Psoas muscle (tissue), 8 donors: ENCODE data around the gene ABCA6. TPM values are rescaled to one million over a fixed set of nuclear protein-coding genes. Genes with fewer than 3 reads are reported as not detected.
A peak's percentile ranks its signal among the peaks of the same experiment; 100 is the strongest.

Source experiments
- ATAC-seq, 4 donors: fragments of 200-7000 bp; cut with Tn5 transposase; one replicate each; pipeline ENCODE4 v1.9.1; 2020; ENCODE audit warnings: moderate library complexity in 3 of 4, mild to moderate bottlenecking in 2 of 4
- DNase-seq, 2 donors: peaks; one replicate each; pipeline ENCODE4 v3.0.0-alpha.2; 2020
- H3K27ac ChIP-seq: fragments of 200-600 bp; one replicate; pipeline ENCODE4 v1.8.0; 2022
- H3K27me3 ChIP-seq, 3 donors: fragments of 200-600 bp in 1 of 3; one replicate each; pipeline versions ENCODE4 v1.6.1 to v1.8.0; 2013 to 2022; ENCODE audit warnings: low read length in 2 of 3, mild to moderate bottlenecking in 2 of 3, moderate library complexity in 1 of 3; ENCODE audit not compliant: insufficient read depth in 3 of 3
- H3K36me3 ChIP-seq, 2 donors: fragments of 200-600 bp in 1 of 2; one replicate each; pipeline versions ENCODE4 v1.6.1 to v1.8.0; 2013 to 2022; ENCODE audit warnings: low read depth in 1 of 2, mild to moderate bottlenecking in 1 of 2, moderate library complexity in 1 of 2; ENCODE audit not compliant: insufficient read depth in 1 of 2
- H3K4me1 ChIP-seq: fragments of 200-600 bp; one replicate; pipeline ENCODE4 v1.8.0; 2022
- H3K4me3 ChIP-seq: fragments of 200-600 bp; one replicate; pipeline ENCODE4 v1.8.0; 2022; ENCODE audit warnings: mild to moderate bottlenecking
- H3K9me3 ChIP-seq: fragments of 200-600 bp; one replicate; pipeline ENCODE4 v1.8.0; 2022
- WGBS, 3 donors: extraction: QIAGEN DNeasy Blood & Tissue Kit; methylation state at CpG; one replicate each; pipeline versions ENCODE4 v1.1.6 to v1.1.7; 2013; 5-methylcytosine and 5-hydroxymethylcytosine counted together
- intact Hi-C, 2 donors: fragments of 100-400 bp; cut with DNase I; formaldehyde crosslinking; loops; one replicate each; pipeline versions ENCODE4 v1.11.0 to v1.14.2; 2022
- long read RNA-seq, 2 donors: library from polyadenylated mRNA; unstranded; transcript quantifications; one replicate each; pipeline ENCODE4 v2.0.0, GENCODE V29; 2021
- polyA plus RNA-seq, 3 donors: library from polyadenylated mRNA; stranded (reverse); fragments of 200-250 nt; gene quantifications; one replicate each; pipeline ENCODE4 v1.2.3, GENCODE V29; 2013
- total RNA-seq, 4 donors: library from RNA; stranded (reverse); fragmentation: NEBNext Ultra II Directional in 2 of 4; extraction: Animal tissue kit (Norgen Biotek cat#: 25700) in 2 of 4; gene quantifications; one replicate each; pipeline versions ENCODE4 v1.2.1 to v1.2.4, GENCODE V29; 2021 to 2023
- TF ChIP-seq, protein P1 (sequence below): fragments of 200-600 bp; IDR thresholded peaks from one replicate; pipeline ENCODE4 v1.8.0; 2022; ENCODE audit warnings: antibody characterized with exemption
- donor health status: healthy with polysubstance abuse.
- donor health status: DM: no; HTN: no; CAD: no; lungs with moderate emphysema.
- donor health status: Bipolar disorder and iron deficiency.
- donor health status: healthy.
- donor health status: DM: yes; HTN: yes; CAD: no.
- donor health status: DM: no; HTN: no; CAD: no.
- donor health status: DM: no; HTN: no; CAD: no.
- donor health status: DM: yes; HTN: yes; CAD: no.

ABCA6 gene, protein sequence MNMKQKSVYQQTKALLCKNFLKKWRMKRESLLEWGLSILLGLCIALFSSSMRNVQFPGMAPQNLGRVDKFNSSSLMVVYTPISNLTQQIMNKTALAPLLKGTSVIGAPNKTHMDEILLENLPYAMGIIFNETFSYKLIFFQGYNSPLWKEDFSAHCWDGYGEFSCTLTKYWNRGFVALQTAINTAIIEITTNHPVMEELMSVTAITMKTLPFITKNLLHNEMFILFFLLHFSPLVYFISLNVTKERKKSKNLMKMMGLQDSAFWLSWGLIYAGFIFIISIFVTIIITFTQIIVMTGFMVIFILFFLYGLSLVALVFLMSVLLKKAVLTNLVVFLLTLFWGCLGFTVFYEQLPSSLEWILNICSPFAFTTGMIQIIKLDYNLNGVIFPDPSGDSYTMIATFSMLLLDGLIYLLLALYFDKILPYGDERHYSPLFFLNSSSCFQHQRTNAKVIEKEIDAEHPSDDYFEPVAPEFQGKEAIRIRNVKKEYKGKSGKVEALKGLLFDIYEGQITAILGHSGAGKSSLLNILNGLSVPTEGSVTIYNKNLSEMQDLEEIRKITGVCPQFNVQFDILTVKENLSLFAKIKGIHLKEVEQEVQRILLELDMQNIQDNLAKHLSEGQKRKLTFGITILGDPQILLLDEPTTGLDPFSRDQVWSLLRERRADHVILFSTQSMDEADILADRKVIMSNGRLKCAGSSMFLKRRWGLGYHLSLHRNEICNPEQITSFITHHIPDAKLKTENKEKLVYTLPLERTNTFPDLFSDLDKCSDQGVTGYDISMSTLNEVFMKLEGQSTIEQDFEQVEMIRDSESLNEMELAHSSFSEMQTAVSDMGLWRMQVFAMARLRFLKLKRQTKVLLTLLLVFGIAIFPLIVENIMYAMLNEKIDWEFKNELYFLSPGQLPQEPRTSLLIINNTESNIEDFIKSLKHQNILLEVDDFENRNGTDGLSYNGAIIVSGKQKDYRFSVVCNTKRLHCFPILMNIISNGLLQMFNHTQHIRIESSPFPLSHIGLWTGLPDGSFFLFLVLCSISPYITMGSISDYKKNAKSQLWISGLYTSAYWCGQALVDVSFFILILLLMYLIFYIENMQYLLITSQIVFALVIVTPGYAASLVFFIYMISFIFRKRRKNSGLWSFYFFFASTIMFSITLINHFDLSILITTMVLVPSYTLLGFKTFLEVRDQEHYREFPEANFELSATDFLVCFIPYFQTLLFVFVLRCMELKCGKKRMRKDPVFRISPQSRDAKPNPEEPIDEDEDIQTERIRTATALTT (N-terminal part only)
- total RNA-seq = 10 to 100 TPM in 2 of 4 donors, 1 to 10 TPM in 2; 6.8 to 21.2 (median 10.3) TPM
- 1 to 10 TPM; 2.7 to 4.2 (median 3.1) TPM for polyA plus RNA-seq
- long read RNA-seq, donor 1 = 0 reads
- long read RNA-seq, donor 2, partial matches to known transcripts = 2 of 2 reads
- long read RNA-seq, donor 2, other reads (novel, unspliced or antisense) = 0 of 2 reads

DNA sequence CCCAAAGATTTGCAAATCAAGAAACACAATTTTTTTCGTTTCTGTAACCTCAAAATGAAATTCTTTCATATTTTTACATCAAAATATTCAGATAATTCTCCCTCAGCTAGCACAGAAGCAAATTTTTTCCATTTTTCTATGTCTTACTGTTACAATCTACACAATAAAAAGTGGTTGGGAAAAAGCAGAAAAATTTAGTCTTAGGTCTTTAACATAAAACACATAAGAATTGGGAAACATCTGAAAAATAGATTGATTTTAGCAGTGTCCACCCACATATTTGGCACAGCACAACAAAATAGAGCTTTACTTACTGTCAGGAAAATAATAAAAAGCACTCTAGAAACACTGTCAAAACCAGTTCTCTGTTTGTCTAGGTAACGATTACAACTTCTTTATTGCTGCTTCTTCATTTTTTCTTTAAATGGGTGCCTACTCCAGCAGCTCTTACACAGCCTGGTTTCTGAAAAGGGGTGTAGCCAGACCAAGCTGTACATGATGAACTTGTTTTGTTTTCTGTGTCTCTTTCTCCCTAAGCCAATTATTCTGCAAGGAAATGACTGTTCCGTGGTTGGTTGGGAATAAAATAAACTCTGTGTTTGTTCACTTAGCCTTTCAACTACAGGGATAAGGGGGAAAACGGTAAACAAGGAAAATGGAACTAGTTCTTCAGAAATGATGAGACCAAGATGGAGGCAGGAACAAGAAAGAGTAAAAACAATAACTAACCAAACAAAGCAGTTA lies at the start of gene ABCA6:
Gene ABCA6, minus strand, starts transcription at position 465 of the 744 bp plus-strand sequence. CDS start 1,192 bp downstream, outside the sequence.
- ATAC-seq = peak in 3 of 4 donors; percentile 43 to 79 (median 58)
- intact Hi-C loops = no loop called here
- Histone ChIP-seq H3K4me3 (peak within 1 kb of the TSS; percentile 49), H3K9me3 (no peaks in the 10 kb centered on the region), H3K27me3 (no peaks in the 10 kb centered on the region), H3K36me3 (peaks cover 0 to 20% of the 10 kb centered on the region in 2 donors), H3K4me1 (peaks cover 5% of the 10 kb centered on the region), H3K27ac (peak within 1 kb of the TSS; percentile 62)
- TF ChIP-seq, protein P1, sequence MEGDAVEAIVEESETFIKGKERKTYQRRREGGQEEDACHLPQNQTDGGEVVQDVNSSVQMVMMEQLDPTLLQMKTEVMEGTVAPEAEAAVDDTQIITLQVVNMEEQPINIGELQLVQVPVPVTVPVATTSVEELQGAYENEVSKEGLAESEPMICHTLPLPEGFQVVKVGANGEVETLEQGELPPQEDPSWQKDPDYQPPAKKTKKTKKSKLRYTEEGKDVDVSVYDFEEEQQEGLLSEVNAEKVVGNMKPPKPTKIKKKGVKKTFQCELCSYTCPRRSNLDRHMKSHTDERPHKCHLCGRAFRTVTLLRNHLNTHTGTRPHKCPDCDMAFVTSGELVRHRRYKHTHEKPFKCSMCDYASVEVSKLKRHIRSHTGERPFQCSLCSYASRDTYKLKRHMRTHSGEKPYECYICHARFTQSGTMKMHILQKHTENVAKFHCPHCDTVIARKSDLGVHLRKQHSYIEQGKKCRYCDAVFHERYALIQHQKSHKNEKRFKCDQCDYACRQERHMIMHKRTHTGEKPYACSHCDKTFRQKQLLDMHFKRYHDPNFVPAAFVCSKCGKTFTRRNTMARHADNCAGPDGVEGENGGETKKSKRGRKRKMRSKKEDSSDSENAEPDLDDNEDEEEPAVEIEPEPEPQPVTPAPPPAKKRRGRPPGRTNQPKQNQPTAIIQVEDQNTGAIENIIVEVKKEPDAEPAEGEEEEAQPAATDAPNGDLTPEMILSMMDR = no peak
- WGBS, 3 donors = 32 to 57% (median 35%) methylated on average over 4 of the region's 4 CpGs
- DNase-seq = no peak

DNA sequence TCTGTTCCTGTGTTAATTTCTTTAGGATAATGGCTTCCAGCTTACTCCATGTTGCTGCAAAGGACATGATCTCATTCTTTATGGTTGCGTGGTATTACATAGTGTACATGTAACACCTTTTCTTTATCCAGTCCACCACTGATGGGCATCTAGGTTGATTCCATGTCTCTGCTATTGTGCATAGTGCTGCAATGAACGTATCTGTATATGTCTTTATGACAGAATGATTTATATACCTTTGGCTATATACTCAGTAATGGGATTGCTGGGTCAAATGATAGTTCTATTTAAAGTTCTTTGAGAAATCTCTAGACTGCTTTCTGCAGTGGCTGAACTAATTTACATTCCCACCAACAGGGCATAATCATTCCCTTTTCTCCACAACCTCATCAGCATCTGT lies 47.1 kb upstream of the ABCA6 start:
- WGBS, 3 donors = 71 to 94% (median 73%) methylated on average over 2 of the region's 2 CpGs
- DNase-seq (no peak), ATAC-seq (no peak)
- no peak overlapping the region for H3K27ac ChIP-seq
- H3K9me3 ChIP-seq = no peaks in the 10 kb centered on the region
- no peak overlapping the region for H3K4me3 ChIP-seq
- intact Hi-C loops = no loop called here
- TF ChIP-seq, protein P1 = no peak
- H3K36me3 ChIP-seq = peaks cover 0 to 100% of the 10 kb centered on the region in 2 donors
- H3K27me3 ChIP-seq = no peaks in the 10 kb centered on the region
- no peaks in the 10 kb centered on the region for H3K4me1 ChIP-seq

DNA sequence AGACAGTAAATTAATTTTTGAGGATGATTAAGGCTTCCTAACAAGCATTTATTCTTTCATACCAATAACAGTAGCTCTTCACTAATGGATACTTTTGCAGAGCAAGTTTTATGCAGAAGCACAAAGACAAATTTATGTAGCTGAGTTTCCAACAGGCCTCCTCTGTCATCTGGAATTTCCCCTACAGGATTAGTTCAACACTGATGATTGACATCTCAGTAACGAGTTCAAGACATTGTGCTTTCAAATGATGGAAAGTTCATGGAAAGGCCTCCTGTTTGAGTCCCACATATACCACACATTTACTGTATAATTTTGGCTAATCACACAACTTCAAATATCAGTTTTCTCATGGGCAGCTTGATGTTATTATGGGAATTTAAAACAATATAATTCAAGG lies 46.4 kb upstream of the ABCA6 start:
- DNase-seq (no peak), ATAC-seq (no peak)
- intact Hi-C loops = no loop called here
- Histone ChIP-seq H3K27me3 (no peaks in the 10 kb centered on the region), H3K4me1 (no peaks in the 10 kb centered on the region), H3K9me3 (no peaks in the 10 kb centered on the region), H3K4me3 (no peak overlapping the region), H3K27ac (no peak overlapping the region), H3K36me3 (peaks cover 0 to 100% of the 10 kb centered on the region in 2 donors)
- WGBS, 3 donors = 73 to 82% (median 73%) methylated on average over 1 of the region's 1 CpG
- TF ChIP-seq, protein P1 = no peak

DNA sequence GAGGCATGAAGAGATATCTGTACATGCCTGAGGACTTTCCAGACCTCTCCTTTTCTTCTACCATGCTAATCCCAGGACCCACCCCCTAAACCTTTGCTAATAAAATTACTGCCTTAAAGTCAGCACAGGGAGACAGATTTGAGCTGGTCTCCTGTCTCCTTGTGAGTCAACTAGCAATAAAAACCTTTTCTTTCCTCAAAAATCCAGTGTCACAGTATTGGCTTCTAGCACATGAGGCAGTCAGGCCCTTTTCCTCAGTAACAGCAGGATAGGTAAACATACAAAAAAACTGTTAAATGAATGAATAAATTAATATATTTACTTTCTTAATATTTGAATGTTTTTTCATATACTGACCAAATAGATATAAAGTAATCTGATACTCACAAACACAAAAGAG lies 45.6 kb upstream of the ABCA6 start:
- intact Hi-C loops = no loop called here
- no peaks in the 10 kb centered on the region for H3K27me3 ChIP-seq
- H3K4me1 ChIP-seq = no peaks in the 10 kb centered on the region
- ATAC-seq = no peak
- DNase-seq = no peak
- H3K27ac ChIP-seq = no peak overlapping the region
- peaks cover 0 to 100% of the 10 kb centered on the region in 2 donors for H3K36me3 ChIP-seq
- no peaks in the 10 kb centered on the region for H3K9me3 ChIP-seq
- no peak overlapping the region for H3K4me3 ChIP-seq
- TF ChIP-seq, protein P1 = no peak
